Right kidney (tissue), 1 donor: ENCODE results near the gene BAG2.

Experiments
- DNase-seq: peaks from one replicate; pipeline ENCODE4 v3.0.0-alpha.2; 2016

BAG2 gene

GRCh38 chr6:57220083-57220703 lies 48.1 kb downstream of the BAG2 start:
- DNase-seq = no peak

- no peak for DNase-seq
Measured at GRCh38 chr6:57221191-57221935, 49.2 kb downstream of the BAG2 start.

- peak; percentile 99 for DNase-seq
Measured at GRCh38 chr6:57221936-57222742, 50.0 kb downstream of the BAG2 start, which contains the start of gene RAB23. Gene RAB23 (minus strand): TSS chr6:57222307. CDS start chr6:57210380, 11,927 bp downstream.

GRCh38 chr6:57222743-57223077 lies 50.6 kb downstream of the BAG2 start:
- no peak for DNase-seq

- DNase-seq = no peak
Measured at GRCh38 chr6:57224769-57225515, 52.8 kb downstream of the BAG2 start.

GRCh38 chr6:57226221-57226620 lies 54.1 kb downstream of the BAG2 start:
- no peak for DNase-seq
